Measurements from ENCODE around the gene PPP6R3. TPM values are rescaled to one million over a fixed set of nuclear protein-coding genes. Genes with fewer than 3 reads are reported as not detected.
"Not testable (repeated sequence)": the region's sequence is repeated elsewhere in the genome, so short reads cannot be mapped to it uniquely, and the experiment has no call there.

Gene PPP6R3
- total RNA-seq, 1 donor from 2014 or later = 83.5 TPM

DNA sequence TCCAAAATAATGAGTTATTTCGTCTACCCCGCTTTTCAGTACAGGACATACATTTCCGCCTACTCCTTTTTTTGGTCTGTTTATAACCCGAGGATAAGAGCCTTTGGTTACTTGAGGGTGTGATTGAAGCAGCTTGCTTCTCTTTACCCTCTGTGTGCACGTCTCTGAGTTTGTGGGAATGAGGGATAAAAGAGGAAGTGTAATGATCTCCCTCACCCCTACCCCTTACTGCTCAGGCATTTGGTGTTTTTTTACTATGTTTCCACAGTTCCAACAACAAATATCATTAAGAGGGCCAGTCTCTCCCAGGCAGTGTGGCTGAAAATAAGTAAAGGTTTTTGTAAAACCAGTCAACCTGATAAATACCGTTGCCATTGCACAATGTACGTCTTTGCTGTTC is 140.6 kb downstream of the PPP6R3 start:
- intact Hi-C loops (cut with DNase I) = no loop called here
- peak; percentile 16 for ATAC-seq
- DNase-seq (ENCODE audit: missing footprints) = no peak

DNA sequence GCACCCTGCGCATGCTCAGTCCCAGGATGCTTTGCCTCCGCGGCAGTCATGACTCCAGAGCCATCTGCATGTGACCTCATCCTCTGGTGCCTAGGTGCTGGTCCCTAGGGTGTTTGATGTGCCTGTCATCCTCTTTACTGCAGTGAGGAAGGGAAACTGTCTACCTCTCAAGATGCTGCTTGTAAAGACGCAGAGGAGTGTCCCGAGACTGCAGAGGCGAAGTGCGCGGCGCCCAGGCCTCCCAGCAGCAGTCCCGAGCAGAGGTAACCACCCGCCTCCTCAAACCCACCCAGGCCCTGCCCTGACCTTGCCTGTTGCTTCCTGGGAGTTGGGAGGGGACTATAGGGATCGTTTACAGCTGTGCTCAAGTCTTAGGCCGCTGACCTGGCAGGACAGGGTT is 149.2 kb downstream of the PPP6R3 start:
- intact Hi-C loops (cut with DNase I) = no loop called here
- no peak for ATAC-seq
- DNase-seq (ENCODE audit: missing footprints) = no peak

DNA sequence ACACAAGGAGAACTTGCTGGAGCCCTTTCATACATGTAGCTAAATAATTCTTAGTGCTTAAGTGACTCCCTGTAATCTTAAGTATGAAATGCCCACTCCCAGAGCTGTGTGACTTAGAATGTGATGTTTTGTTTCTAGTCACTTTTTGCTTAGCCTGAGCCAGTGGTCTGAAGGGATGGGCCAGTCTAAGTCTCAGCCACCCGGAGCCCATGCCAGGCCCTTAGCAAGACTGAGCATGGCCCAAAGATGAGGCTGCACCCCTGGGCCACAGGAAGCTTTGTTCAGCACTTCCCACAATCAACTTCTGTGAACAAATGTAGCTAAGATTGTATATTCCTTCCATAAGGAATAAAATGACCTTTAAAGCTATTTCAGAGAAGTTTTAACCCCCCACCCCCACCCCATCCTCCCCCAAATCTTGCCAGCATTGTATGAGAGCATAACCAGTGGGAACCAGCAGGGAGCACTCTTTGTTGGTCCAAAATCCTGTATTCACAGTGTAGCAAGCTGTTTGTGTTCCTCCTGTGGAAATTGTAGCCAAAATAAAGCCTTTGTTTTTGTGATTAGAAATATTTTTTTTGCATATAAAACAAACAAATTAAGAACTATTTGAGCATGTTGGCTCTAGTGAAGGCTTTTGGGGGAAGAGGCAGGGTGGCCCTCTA is 150.0 kb downstream of the PPP6R3 start:
- ATAC-seq (no peak), DNase-seq (ENCODE audit: missing footprints) (no peak)
- intact Hi-C loops (cut with DNase I) = no loop called here

DNA sequence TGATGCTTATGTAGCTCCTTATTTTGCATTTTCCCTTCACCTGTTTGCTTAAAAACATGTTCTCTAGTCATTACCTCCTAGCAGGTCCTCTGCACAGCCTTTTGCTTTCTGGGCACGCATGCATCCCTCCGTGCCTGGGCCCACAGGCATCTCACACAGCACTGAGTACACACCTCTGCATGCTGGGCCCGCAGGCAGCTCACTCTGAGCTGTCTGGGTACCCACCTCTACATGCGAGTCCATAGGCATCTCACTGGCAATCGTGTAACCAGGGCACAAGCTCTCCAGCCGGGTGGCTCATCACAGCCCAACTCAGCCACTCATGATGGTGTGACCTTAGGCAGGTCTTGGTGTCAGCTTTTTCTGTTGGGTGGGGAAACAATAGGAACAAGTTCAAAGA is 155.1 kb downstream of the PPP6R3 start:
- intact Hi-C loops (cut with DNase I) = no loop called here
- ATAC-seq = no peak
- DNase-seq (ENCODE audit: missing footprints) = no peak

DNA sequence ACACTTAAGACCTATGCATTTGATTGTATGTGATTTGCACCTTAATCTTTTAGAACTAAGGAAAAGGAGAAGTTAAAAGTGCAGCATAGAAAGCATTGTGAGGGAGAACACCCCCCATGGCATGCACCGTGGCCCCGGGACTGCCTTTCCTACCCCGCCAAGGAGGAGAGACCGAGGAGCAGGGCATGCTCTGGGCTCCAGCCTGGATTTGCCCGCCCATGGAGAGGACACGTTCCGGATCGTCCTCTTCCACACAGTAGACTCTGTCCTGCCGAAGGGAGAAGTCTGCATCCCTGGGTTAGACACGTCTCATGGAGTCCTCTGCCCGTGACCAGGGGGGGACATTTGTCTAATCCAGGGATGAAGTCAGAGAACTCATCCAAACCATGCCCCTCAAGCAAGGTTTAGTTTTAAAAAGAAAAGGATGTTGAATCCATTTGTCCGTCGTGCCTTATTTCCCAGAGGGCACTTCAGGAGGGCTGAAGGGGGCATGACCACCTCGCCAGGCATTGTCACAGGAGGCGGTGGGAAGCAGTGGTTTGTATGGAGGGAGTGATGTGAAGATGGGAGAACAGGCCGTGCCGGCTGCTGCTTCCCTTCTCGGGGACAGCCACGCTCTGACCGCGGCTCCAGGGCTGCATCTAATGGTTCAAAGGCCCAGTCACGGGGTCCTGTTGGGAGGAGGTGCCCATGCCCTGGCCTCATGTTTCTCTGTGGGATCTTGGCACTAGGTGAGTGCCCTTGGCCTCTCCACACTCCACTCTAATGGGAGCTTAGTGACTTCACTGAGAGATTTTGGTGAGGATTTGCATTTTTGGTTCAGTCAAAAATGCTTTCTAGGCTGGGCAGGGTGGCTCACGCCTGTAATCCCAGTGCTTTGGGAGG is 157.6 kb downstream of the PPP6R3 start:
- intact Hi-C loops (cut with DNase I) = no loop called here

DNA sequence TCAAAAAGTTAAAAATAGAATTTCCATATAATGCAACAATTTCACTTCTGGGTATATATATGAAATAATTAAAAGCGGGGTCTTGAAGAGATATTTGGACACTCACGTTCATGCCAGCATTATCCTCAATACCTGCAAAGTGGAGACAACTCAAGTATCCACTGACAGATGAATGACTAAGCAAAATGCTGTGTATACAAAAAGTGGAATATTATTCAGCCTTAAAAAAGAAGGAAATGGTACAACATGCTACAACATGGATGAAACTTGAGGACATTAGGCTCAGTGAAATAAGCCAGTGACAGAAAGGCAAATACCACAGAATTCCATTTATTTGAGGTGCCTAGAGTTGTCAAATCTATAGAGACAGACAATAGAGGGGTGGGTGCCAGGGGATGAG is 161.3 kb downstream of the PPP6R3 start:
- no peak for ATAC-seq
- intact Hi-C loops (cut with DNase I) = no loop called here
- no peak for DNase-seq (ENCODE audit: missing footprints)

More for the DNA sequence above, 157.6 kb downstream of the PPP6R3 start:
- ATAC-seq = no peak
- no peak for DNase-seq (ENCODE audit: missing footprints)

DNA sequence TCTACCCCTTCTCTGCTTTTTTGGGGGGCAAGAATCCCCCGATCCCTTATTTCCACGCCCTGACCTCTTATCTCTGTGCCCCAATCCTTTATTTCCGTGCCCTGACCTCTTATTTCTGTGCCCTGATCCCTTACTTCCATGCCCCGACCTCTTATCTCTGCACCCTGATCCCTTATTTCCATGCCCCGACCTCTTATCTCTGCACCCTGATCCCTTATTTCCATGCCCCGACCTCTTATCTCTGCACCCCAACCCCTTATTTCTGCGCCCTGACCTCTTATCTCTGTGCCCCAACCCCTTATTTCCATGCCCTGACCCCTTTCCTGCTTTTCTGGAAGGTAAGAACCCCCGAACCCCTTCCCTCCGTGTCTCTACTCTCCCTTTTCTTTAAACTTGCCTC is 163.2 kb downstream of the PPP6R3 start:
- DNase-seq (ENCODE audit: missing footprints); intact Hi-C loops (cut with DNase I); ATAC-seq: not testable (repeated sequence)

DNA sequence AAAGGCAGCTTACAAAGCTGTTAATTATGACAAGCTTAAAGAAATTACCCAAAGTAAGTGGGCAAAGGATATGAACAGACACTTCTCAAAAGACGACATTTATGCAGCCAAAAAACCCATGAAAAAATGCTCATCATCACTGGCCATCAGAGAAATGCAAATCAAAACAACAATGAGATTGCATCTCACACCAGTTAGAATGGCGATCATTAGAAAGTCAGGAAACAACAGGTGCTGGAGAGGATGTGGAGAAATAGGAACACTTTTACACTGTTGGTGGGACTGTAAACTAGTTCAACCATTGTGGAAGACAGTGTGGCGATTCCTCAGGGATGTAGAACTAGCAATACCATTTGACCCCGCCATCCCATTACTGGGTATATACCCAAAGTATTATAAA is 164.5 kb downstream of the PPP6R3 start:
- intact Hi-C loops (cut with DNase I); DNase-seq (ENCODE audit: missing footprints); ATAC-seq: not testable (repeated sequence)

DNA sequence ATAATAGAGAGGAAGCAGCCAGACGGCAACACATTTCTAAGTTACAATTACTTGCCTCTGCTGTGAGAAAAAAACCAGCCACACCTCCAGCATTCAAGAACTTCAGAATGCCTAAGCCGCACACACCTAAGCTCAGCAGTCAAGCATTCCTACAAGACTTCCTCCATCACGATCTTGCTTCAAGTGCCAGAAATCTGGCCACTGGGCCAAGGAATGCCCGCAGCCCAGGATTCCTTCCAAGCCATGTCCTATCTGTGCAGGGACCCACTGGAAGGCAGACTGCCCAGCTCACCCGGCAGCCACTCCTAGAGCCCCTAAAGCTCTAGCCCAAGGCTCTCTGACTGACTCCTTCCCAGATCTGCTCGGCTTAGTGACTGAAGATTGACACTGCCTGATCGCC is 165.7 kb downstream of the PPP6R3 start:
- DNase-seq (ENCODE audit: missing footprints); intact Hi-C loops (cut with DNase I); ATAC-seq: not testable (repeated sequence)

DNA sequence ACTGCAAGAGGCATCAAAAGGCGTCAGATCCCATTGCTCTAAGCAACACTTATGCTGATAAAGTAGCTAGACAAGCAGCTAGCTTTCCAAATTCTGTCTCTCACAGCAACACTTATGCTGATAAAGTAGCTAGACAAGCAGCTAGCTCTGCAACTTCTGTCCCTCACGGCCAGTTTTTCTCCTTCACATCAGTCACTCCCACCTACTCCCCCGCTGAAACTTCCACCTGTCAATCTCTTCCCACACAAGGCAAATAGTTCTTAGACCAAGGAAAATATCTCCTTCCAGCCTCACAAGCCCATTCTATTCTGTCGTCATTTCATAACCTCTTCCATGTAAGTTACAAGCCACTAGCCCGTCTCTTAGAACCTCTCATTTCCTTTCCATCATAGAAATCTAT is 168.3 kb downstream of the PPP6R3 start:
- ATAC-seq; intact Hi-C loops (cut with DNase I): not testable (repeated sequence)

DNA sequence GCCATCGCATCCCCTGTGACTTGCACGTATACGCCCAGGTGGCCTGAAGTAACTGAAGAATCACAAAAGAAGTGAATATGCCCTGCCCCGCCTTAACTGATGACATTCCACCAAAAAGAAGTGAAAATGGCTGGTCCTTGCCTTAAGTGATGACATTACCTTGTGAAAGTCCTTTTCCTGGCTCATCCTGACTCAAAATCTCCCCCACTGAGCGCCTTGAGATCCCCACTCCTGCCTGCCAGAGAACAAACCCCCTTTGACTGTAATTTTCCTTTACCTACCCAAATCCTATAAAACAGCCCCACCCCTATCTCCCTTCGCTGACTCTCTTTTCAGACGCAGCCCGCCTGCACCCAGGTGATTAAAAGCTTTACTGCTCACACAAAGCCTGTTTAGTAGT is 171.8 kb downstream of the PPP6R3 start:
- intact Hi-C loops (cut with DNase I); ATAC-seq; DNase-seq (ENCODE audit: missing footprints): not testable (repeated sequence)

More for the DNA sequence above, 168.3 kb downstream of the PPP6R3 start:
- DNase-seq (ENCODE audit: missing footprints) = not testable (repeated sequence)

DNA sequence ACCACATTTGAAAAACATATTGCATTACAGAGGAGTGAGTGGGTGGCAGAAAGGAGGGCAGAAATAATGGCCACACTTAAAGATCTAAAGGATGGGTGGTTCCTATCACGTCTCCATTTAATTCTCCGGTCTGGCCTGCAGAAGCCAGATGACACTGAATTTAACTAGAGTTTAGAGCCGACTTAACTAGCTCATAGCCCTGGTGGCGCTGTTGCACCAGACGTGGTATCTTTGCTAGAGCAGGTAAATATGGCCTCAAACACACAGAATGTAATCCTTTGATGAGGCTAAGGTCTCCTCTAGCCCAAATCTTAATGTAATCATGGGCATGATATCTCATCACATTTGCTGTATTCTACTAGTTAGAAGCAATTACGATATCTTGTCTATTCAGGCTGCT is 172.2 kb downstream of the PPP6R3 start:
- no peak for DNase-seq (ENCODE audit: missing footprints)
- ATAC-seq = no peak
- intact Hi-C loops (cut with DNase I) = no loop called here

DNA sequence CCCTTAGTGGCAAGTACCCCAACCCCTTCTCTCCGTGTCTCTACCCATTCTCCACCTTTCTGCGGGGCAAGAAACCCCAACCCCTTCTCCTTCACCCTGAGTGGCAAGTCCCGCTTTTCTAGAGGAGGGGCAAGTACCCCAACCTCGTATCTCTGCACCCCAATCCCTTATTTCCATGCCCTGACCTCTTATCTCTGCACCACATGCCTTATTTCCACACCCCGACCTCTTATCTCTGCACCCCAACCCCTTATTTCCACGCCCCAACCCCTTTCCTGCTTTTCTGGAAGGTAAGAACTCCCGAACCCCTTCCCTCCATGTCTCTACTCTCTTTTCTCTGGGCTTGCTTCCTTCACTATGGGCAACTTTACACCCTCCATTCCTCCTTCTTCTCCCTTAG is 174.1 kb downstream of the PPP6R3 start:
- ATAC-seq; intact Hi-C loops (cut with DNase I); DNase-seq (ENCODE audit: missing footprints): not testable (repeated sequence)

DNA sequence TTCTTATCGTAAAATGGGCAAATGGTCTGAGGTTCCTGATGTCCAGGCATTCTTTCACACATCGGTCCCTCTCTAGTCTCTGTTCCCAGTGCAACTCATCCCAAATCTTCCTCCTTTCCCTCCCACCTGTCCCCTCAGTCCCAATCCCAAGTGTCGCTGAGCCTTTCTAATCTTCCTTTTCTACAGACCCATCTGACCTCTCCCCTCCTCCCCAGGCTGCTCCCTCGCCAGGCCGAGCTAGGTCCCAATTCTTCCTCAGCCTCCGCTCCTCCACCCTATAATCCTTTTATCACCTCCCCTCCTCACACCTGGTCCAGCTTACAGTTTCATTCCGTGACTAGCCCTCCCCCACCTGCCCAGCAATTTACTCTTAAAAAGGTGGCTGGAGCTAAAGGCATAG is 174.6 kb downstream of the PPP6R3 start:
- ATAC-seq; DNase-seq (ENCODE audit: missing footprints); intact Hi-C loops (cut with DNase I): not testable (repeated sequence)

DNA sequence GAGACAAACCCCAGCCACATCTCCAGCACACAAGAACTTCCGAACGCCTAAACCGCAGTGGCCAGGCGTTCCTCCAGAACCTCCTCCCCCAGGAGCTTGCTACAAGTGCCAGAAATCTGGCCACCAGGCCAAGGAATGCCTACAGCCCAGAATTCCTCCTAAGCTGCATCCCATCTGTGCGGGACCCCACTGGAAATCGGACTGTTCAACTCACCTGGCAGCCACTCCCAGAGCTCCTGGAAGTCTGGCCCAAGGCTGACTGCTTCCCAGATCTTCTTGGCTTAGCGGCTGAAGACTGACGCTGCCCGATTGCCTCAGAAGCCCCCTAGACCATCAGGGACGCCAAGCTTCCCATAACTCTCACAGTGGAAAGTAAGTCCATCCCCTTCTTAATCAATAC is 175.3 kb downstream of the PPP6R3 start:
- ATAC-seq; DNase-seq (ENCODE audit: missing footprints); intact Hi-C loops (cut with DNase I): not testable (repeated sequence)

DNA sequence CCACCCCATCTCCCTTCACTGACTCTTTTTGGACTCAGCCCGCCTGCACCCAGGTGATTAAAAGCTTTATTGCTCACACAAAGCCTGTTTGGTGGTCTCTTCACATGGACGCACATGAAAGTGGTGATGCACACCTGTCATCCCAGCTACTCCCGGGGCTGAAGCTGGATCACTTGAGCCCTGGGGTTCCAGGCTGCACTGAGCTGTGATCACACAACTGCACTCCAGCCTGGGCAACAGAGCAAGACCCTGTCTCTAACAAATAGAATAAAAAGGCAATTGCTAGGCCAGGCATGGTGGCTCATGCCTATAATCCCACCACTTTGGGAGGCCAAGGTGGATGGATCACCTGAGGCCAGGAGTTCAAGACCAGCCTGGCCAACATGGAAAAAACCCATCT is 178.8 kb downstream of the PPP6R3 start:
- intact Hi-C loops (cut with DNase I); DNase-seq (ENCODE audit: missing footprints); ATAC-seq: not testable (repeated sequence)

DNA sequence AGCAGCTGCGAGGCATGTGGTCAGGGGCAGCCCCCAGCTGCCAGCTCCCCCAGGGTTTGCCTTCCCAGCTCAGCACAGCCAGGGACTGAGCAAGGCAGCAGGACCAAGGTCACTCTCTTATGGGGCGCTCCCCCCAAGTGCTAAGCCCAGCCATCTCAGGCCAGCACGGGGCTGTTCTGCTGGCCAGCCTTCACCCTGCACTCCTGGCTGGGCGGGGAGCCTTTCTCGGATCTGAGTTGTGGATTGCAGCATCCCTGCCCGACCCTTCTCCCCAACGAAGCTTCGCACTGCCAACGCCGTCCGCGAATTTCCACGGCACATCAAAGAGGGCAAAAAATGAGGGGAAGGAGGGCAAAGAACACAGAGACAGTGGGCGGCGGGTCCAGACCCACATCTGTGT is 181.3 kb downstream of the PPP6R3 start:
- DNase-seq (ENCODE audit: missing footprints) (no peak), ATAC-seq (no peak)
- intact Hi-C loops (cut with DNase I) = no loop called here

DNA sequence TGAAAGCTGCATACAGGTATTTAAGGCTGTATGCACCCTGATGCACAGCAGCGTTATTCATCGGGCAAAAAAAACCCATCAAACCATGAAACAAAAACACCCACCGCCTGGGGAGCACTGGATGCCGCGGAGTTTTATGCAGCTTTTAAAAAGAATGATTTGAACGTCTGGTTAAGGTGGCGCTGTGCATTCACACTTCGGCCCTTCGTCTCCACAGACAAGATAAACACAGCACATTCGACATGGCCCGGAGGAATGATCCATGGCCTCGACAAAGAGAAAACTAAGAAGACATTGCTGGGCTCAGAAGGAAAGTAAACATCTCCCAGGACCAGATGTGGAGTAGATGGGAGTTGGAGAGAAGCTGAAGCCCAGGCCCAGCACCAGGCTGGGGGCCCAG is 183.0 kb downstream of the PPP6R3 start:
- no peak for ATAC-seq
- no peak for DNase-seq (ENCODE audit: missing footprints)
- intact Hi-C loops (cut with DNase I) = no loop called here

DNA sequence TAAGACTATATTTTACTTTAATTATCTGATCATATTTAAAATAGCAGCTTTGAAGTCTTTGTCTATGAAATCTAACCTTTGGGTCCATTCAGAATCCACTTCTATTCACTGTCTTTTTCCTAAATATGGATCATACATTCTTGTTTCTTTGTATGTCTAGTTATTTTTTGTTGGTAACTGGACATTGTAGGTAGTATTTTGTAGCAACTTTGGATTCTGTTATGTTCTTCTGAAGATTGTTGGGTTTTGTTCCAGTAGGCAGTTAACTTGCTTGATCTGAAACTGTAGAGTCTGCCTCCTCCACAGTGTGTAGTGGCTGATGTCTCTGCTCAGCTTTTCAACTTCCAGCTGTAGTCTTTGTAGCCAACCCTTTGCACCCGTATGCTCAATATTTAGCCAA is 186.3 kb downstream of the PPP6R3 start:
- no peak for ATAC-seq
- intact Hi-C loops (cut with DNase I) = no loop called here
- no peak for DNase-seq (ENCODE audit: missing footprints)

All from Right ventricle myocardium inferior (tissue), 1 donor.